GM19099 (cell line): ENCODE measurements around the gene NAXD.

ENCODE experiments used
- POLR2A ChIP-seq: IDR thresholded peaks from 3 replicates; pipeline ENCODE4 v1.6.1; 2011; ENCODE audit warnings: low read depth; ENCODE audit not compliant: insufficient read length; ENCODE audit errors: extremely low read depth

Gene NAXD

GRCh38 chr13:110615322-110616102, at the start of gene NAXD:
Gene NAXD (plus strand): TSS chr13:110615545. CDS start chr13:110615602, 57 bp downstream.
- TF ChIP-seq POLR2A: peak; percentile 71

- no peak for TF ChIP-seq POLR2A
Measured at GRCh38 chr13:110566171-110566570, 49.2 kb upstream of the NAXD start.

- no peak for TF ChIP-seq POLR2A
Measured at GRCh38 chr13:110568612-110569011, 46.7 kb upstream of the NAXD start.

GRCh38 chr13:110570886-110571285, 44.5 kb upstream of the NAXD start:
- no peak for TF ChIP-seq POLR2A

GRCh38 chr13:110571896-110572777, 43.2 kb upstream of the NAXD start:
- TF ChIP-seq POLR2A: no peak

- no peak for TF ChIP-seq POLR2A
Measured at GRCh38 chr13:110572778-110573118, 42.6 kb upstream of the NAXD start.

- no peak for TF ChIP-seq POLR2A
Measured at GRCh38 chr13:110574161-110574560, 41.2 kb upstream of the NAXD start.

- TF ChIP-seq POLR2A: no peak
Measured at GRCh38 chr13:110575322-110576069, 39.8 kb upstream of the NAXD start.

GRCh38 chr13:110576070-110576394, 39.3 kb upstream of the NAXD start:
- no peak for TF ChIP-seq POLR2A

- no peak for TF ChIP-seq POLR2A
Measured at GRCh38 chr13:110576736-110577476, 38.4 kb upstream of the NAXD start.

- no peak for TF ChIP-seq POLR2A
Measured at GRCh38 chr13:110578363-110578762, 37.0 kb upstream of the NAXD start.

- no peak for TF ChIP-seq POLR2A
Measured at GRCh38 chr13:110580800-110581199, 34.5 kb upstream of the NAXD start.

GRCh38 chr13:110581506-110582185, 33.7 kb upstream of the NAXD start:
- TF ChIP-seq POLR2A: no peak

- TF ChIP-seq POLR2A: no peak
Measured at GRCh38 chr13:110582421-110582954, 32.9 kb upstream of the NAXD start.
